T-helper 1 cell treated with Interleukin-12 subunit alpha and Interleukin-12 subunit beta and Interleukin-4 antibody, amounts not matched to agents 30 ng/mL and 1 ng/mL, for 36 hours (primary cell): Measurements from ENCODE around the gene LCA5L. TPM values are rescaled to one million over a fixed set of nuclear protein-coding genes. Genes with fewer than 3 reads are reported as not detected.

Experiments used
- intact Hi-C: fragments of 100-400 bp; cut with micrococcal nuclease; formaldehyde crosslinking; loops from one replicate; pipeline ENCODE4 v1.15.1; 2024
- total RNA-seq: library from RNA; stranded (reverse); gene quantifications from 2 replicates; pipeline ENCODE4 v1.2.3, GENCODE V29; 2022

LCA5L gene
- total RNA-seq = 0.07 TPM in 1 of 2 replicates, not detected in the other

DNA sequence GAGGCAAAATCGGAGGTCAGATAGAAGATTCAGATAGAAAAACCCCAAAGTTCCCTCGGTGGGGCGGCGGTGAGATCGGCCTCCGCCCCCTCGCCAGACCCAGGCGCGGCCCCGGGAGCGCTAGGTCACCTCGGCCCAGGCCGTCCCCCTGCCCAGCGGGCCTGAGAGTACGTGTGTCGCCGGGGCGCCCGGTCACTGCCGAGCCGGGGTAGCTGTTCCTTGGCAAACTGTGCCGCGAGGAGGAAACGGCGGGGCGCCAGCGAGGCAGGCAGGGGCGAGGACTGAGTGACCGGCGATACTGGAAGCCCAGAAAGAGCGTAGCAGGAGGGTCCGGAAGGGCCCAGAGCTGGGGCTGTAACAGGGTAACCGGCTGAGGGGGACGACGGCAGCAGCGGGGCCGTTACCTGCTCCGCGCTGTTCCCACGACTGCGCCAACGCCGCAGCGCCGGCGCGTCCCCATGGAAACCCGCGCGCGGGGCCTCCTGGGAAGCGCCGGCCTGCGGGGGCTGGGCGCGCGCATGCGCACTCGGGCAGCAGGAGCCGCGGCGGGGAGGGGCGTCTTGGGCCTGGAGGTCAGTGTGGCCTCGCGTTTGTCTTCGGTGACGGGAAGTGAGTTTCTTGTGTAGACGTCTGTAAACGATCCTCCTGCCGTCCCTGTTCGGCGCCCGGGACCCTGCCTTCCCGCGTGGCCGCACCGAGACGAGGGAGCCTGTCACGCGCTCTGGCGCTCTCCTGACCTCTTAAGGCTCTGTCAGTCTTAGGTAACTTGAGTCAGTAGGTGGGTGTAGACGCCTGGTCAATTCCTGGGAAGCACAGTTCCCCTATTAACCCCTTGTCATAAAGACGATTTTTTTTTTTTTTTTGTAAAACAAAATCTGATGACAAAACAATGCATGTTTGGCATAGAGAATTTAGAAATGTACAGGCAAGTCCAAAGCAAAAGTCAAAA, at the start of gene LCA5L:
Gene LCA5L, minus strand, starts transcription at position 458 of the 949 bp plus-strand sequence. CDS start 17,285 bp downstream, outside the sequence.
- intact Hi-C loops = loop anchor here (1.0 to 10.0 kb wide), 7 partner anchors 57 to 681 kb away; partner anchors contain the start of genes ETS2, HMGN1 and PSMG1

DNA sequence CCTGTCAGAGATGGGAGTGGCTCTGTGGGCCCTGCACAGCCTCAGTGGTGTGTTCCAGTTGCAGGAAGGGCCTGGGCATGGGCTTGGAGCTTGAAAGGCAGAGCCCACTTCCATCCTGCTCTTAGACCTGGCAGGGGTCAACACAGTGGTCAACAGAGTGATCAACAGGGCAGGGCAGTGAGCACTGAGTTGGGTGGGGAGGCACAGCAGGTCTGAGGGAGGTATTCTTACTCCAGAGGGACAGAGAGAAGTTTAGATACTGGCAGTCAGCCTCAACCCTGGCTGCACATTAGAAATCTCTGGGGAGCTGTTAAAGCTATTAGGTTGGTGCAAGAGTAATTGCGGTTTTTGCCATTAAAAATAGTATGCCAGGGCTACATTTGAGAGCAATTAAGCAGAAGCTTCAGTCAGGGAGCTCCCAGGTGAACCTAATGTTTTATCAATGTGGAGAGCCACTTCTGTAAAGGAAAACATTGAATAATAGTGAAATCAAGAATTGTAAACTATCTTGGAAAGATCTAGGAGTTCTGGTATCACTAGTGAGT, 43.9 kb upstream of the LCA5L start:
- intact Hi-C loops = no loop called here

DNA sequence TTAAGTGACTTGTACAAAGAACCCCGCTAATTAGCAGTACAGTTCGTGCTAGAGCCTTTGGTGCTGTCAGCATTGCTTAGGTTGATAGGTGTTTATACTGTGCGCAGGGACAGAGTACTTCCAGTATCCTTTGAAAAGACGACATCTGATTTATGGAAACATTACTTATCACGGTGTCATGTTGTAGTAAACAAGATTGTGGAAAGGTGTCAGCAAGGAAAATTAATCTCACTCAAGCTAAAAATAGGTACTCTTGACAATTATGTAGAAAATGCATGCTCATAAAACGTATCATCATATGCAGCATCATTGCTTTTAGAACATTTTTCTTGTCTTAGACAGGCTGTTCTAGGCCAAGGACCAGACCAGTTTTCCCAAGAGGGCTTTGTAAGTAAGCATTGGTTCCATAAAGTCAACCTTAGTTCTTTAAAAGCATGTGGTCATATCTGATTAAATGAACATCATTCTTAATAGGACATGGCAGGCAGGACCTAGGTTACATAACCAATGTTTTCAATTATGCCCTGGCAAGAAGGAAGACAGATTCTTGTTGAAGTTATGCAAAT, 39.2 kb upstream of the LCA5L start:
- intact Hi-C loops = no loop called here

DNA sequence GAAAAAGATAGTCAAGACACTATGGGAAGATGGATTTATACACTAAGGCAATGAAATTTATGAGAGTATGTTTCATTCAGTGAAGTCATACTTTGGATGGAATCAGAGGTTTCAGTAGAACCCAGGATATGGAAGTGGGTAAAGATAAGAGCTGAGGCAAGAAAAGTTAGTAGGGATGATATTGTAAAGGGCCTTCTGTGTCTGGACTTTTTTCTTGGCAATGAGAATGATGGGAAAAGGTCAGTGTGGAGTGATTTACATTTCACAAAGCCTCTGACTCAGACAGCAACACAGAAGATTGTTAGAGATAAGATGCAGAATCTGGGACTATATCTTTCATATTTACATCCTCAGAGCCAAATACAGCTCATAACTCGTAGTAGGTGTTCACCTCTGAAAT, 38.3 kb upstream of the LCA5L start:
- intact Hi-C loops = no loop called here

DNA sequence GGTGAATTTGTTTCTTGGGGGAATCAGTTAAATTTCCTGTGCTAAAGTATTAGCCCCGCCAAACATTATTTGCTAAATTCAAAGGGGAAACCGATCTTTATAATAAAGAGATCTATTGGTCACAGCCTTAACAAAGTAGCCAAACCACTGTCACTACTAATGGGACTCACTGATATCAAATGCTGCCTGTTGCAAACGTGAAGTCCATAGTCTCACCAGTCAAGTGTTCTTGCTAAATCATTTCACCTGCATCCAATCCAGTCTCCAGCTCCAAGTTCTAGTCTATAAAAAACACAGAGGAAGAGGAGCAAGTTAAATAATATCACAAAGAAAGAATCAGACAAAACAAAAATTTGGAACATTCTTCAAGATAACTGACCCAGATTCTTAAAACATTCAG, 36.3 kb upstream of the LCA5L start:
- intact Hi-C loops = no loop called here

DNA sequence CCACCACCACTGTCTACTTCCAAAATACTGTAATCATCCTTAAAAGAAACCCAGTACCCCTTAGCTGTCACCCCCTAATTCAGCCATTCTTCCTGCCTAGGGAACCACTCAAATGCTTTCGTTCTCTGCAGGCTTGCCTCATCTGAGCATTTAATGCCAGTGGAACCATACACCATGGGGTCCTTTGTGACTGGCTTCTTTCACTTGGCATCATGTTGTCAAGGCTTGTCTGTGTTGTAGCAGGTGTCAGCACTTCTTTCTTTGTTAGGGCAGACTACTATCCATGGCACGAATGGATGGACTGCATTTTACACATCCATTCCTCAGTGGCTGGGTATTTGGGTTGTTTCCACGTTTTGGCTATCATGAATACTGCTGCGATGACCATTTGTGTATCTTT, 34.7 kb upstream of the LCA5L start:
- intact Hi-C loops = no loop called here

DNA sequence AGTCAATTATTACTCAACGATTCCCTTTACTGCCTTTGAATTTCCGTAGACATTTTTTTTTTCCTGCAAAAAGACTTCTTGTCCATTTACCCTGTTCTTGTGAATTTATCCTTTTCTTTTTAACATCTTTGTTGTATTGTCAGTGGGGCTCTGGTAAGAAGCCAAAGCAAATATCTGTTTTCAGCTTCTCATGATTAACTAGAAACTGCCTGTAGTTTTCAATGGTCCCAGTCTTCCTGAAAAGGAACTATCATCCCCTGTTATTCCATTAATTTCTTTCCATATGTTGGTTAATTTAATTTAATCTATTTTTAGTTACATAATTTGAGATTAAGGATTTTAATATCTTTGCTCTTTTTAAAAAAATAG, 34.2 kb upstream of the LCA5L start:
- intact Hi-C loops = no loop called here

DNA sequence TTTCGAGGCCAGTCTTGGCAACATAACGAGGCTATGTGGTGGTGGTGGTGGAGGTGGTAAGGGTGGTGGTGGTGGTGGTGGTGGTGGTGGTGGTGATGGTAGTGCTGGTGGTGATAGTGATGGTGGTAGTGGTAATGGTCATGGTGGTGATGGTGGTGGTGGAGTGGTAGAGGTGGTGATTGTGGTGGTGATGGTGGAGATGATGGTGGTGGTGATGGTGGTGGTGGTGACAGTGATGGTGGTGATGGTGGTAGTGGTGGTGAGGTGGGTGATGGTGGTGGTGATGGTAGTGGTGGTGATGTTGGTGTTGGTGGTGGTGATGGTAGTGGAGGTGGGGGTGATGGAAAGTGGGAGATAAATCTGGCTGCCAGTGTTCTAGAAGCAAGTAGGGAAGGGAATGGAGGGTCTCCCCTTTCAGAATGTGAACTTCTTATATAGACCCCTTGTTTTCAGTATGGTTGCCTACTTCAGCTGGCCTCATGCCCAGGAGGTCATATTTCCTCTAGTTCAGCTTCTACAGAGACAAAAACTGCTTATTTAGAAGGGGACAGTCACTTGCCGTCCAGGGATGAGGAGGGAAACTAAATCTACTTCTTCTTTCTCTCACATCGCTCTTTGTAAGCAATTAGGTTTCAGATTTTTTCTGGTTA, 33.7 kb upstream of the LCA5L start:
- intact Hi-C loops = no loop called here

DNA sequence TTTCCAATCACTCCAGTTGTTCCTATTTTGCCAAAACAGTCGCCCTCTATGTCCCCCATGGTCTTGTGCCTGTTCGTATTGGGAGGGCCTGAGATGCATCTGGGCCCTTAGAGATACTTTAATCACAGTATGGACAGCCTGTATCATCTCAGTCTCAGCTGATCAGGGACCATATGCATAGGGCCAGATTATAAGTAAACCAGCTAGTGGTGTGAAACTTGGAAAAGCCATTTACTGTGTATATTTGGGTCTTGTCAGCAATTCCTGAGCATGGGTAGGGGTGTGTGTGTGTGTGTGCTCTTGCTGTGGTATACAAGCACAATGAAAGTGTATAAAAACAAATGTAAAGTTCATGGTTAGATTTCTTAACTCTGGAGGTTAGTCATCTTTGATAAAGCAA, 29.0 kb upstream of the LCA5L start:
- intact Hi-C loops = no loop called here

DNA sequence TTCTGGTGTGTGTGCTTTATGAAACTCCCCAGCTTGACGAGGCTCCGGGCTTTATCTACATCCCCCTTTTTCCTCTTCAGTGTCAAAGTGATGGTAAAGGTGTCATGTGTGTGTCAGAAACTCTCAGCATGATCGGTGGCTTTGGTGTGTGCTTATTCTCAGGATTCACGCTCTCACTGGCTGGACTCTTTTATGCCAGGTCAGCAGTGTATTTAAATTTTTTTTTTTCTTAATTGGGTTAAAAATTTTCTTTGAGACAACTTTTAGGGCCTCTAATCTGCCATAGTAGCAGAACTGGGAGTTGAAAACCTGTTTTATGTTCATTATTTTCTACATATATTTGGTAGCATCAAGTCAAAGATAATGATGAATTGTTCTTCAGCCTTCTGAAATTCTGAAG, 27.2 kb upstream of the LCA5L start:
- intact Hi-C loops = no loop called here

DNA sequence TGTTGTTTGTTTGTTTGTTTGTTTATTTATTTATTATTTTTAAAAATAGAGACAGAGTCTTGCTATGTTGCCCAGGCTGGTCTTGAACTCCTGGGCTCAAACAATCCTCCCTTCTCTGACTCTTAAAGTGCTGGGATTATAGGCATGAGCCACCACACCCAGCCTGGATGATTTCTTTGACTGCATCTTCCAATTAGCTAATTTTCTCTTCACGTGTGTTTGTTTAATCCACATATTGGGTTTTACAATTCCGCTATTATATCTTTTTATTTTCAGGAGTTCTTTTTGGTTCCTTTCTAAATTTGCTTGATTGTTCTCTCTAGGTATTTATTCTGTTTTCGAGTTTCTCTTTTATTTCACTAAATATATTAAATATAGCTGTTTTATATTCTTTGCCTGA, 26.0 kb upstream of the LCA5L start:
- intact Hi-C loops = no loop called here

DNA sequence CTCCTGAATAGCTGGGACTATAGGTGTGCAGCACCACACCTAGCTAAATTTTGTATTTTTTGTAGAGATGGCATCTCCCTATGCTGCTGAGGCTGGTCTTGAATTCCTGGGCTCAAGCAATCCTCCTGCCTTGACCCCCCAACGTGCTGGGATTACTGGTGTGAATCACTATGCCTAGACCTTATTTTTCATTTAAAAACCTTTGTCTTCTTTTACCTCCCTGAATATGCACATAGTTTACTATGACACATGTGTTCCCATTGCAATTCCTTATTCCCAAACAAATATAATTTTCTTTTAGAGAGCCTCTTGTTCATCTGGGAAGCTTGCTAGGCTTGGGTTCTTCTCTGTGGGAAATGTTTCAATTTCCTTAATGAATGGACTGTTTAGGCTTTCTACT, 23.0 kb upstream of the LCA5L start:
- intact Hi-C loops = no loop called here

DNA sequence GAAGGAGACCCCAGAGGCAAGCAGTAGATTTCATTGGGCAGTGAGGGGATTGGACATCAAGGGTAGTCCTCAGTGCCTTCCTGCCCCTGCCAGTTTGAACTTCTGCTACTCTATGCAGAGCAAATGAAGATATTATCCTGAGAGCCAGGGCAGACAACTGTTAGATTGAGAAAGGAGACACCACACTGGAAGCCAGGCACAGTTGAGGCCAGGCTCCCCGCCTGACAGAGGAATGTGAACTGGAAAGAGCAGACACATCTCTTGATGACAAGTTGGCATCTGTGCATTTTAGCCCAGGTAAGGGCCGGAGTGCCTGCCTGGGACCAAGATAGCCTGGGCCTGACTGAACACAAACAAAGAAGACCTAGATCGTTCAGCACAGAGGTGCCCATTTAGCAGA, 22.2 kb upstream of the LCA5L start:
- intact Hi-C loops = no loop called here

DNA sequence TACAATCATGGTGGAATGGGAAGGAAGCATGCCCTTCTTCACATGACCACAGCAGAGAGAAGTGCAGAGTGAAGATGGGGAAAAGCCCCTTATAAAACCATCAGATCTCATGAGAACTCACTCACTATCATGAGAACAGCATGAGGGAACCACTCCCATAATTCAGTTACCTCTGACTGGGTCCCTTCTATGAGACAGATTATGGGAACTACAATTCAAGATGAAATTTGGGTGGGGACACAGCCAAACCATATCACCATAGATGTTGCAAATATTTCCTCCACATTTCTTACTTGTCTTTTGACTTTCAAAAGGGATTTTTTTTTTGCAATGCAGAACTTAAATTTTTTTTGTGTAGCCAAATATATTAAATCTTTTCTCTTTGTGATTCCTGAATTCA, 21.0 kb upstream of the LCA5L start:
- intact Hi-C loops = no loop called here

DNA sequence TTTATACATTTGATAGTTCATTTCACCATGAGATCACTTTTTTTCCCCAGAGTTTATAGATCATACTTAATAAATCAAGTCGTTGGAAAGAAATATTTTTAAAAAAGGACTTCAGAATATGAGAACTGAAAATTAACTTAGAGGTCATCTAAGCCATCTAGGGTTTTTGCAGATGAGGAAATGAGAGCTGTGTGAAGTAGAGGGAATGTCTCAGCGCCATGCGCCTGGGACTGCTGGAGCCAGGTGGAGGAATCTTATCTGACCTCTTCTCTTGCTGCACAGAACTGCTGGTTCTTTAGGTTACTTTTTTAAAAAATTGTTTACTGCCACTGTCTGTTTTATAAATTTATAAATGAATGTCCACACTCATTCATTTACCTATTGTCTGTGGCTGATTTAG, 17.7 kb upstream of the LCA5L start:
- intact Hi-C loops = no loop called here

DNA sequence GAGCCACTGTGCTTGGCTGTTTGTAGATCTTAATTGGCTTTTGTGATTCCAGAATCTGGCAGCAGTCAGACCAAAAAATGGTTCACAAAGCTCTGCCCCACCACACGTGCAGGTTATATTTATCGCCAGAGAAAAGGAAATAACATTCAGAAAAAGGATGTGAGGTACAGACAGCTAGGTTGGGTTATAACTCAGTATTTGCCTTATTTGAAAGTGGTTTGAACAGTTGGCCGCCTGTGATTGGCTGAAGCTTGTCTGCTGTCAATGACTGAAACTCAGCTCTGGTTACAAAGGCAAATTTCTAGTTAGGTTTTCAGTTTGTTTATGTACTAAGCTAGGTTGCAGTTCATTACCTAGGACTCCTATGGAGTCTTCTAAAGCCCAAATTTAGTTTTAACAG, 15.8 kb upstream of the LCA5L start:
- intact Hi-C loops = no loop called here

DNA sequence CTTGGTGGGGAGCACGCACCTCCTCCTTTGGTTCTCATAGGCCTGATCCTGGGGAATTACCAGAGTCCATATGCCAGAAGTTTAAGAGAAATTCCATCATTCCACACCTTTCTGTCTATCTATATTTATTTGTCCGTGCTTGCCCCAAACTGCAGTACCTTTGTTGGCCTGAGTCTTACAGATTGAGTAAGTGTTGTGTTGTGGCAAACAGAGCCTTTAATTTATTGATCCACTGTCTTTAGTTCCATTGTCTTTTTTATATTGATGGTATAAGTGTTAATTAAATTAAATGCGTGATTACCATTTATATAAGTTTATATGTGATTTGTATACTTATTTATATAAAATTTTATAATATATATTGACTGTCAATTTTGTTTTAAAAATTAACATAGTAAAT, 11.1 kb upstream of the LCA5L start:
- intact Hi-C loops = no loop called here

DNA sequence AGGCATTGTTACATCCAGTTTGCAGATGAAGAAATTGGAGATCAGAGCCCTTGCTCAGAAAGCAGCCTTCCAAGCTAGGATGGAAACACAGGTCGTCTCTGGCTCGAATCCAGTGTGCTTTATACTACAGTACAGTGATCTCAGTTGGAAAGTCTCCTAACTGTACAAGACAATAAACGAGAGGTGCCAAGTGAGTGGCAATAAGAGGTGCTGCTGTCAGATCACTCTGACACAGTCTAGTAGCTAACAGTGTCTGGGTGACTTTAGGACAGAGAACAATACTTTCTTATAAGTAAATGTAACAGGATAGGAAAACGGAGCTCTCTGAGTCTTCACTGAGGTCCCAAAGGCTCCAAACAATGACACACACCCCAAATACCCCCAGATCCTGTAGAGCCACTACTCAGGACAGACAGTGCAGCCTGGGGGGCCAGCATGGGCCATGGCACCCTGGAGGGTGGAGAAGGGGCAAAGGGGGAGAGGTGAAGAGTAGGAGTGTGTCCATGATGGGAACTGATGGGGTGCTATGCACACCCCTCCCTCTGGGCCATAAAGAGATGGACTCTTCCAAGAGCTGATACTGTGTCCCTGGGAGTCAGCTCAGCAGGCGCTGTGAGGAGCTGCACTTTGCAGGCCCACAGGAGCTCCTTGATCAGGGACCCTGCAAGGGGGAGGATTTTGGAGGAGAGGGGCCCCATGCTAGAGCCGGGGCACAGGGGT, 9.5 kb upstream of the LCA5L start:
- intact Hi-C loops = no loop called here

DNA sequence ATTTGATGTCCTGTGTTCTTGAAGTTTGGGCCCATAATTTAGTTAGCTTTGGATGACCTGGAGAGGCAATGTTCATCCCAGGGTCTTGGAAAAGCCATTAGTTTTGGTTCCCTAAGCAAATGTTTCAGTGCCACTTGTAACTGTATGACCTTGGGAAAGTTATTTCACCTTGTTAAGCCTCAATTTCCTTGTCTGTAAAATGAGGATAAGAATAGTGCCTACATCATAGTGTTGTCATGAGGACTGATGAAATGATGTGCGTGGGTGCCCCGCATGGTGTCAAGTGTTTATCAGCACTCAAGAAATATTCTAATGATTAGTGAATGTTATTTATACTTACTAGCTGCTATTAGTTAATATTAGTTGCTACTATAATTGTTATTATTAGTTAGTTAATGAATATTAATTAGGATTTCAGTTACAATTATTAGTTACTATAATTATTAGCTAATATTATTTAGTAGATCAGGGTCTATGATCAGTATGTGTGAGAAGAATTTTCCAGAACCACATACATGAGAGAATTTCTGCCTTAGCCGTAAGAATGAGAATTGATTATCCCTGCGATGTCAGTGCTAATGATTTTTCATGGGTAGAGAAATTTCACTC, 8.1 kb upstream of the LCA5L start:
- intact Hi-C loops = no loop called here

DNA sequence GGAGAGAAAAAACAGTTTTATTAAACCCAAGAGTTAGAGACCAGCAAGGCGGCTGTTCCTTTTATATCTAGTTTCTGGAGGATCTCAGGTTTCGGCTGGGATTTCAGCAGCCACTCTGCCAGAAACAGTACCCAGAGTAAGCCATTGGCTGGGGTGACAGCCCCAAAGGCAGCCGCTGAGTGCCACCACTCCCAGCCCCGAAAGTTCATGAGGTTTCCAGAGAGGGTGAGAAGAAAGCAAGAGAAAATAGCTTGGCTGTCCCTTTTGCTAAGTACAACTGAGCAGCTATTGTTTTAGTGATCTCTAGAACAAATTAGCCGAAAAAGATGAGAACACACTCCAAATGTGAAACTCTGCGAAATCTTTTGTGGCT, 7.4 kb upstream of the LCA5L start:
- intact Hi-C loops = no loop called here
